ENCODE results near the gene NADK2.

GRCh38 chr5:36285837-36286615, 44.3 kb upstream of the NADK2 start:
- no peak for TF ChIP-seq GATA2 (IDR thresholded peaks at IDR 0.05; ENCODE audit: low read depth, low read length)
- no peak for TF ChIP-seq GATA3 (IDR thresholded peaks at IDR 0.05; ENCODE audit: low read depth, low read length)
